GM10847 (cell line): ENCODE data around the gene KIFBP.

Experiments
- POLR2A ChIP-seq: IDR thresholded peaks from 2 replicates; pipeline ENCODE4 v1.6.1; 2011; ENCODE audit not compliant: insufficient read length; ENCODE audit errors: extremely low read depth

The KIFBP gene, protein sequence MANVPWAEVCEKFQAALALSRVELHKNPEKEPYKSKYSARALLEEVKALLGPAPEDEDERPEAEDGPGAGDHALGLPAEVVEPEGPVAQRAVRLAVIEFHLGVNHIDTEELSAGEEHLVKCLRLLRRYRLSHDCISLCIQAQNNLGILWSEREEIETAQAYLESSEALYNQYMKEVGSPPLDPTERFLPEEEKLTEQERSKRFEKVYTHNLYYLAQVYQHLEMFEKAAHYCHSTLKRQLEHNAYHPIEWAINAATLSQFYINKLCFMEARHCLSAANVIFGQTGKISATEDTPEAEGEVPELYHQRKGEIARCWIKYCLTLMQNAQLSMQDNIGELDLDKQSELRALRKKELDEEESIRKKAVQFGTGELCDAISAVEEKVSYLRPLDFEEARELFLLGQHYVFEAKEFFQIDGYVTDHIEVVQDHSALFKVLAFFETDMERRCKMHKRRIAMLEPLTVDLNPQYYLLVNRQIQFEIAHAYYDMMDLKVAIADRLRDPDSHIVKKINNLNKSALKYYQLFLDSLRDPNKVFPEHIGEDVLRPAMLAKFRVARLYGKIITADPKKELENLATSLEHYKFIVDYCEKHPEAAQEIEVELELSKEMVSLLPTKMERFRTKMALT

GRCh38 chr10:68988530-68989316 lies at the start of gene KIFBP:
Gene KIFBP, plus strand, starts transcription at chr10:68988803. Its CDS starts 30 bp downstream, at chr10:68988833.
- TF ChIP-seq POLR2A: peak; percentile 54

- no peak for TF ChIP-seq POLR2A
These were observed 49.7 kb upstream of the KIFBP start for GRCh38 chr10:68938884-68939283.

- no peak for TF ChIP-seq POLR2A
These were observed 38.0 kb upstream of the KIFBP start for GRCh38 chr10:68950598-68950997.

- no peak for TF ChIP-seq POLR2A
These were observed 33.7 kb upstream of the KIFBP start for GRCh38 chr10:68954904-68955303.

DNA sequence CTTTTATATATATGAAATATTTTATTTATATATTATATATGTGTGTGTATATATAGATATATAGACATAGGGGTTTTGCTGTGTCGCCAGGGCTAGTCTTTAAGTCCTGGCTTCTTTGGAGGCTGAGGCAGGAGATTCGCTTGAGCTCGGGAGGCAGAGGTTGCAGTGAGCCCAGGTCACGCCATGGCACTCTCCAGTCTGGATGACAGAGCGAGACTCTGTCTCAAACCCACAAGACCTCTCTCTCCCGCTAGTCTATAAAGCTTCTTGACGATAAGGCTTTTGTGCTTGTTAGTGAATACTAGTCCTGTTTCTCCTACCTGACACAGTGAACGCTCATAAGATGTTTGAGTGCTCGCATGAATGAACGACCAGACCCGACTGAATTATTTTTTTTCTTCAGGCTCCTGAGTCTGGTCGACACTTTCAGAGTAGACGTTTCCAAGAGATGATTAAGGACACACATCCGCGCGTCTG lies 33.2 kb upstream of the KIFBP start:
- no peak for TF ChIP-seq POLR2A

DNA sequence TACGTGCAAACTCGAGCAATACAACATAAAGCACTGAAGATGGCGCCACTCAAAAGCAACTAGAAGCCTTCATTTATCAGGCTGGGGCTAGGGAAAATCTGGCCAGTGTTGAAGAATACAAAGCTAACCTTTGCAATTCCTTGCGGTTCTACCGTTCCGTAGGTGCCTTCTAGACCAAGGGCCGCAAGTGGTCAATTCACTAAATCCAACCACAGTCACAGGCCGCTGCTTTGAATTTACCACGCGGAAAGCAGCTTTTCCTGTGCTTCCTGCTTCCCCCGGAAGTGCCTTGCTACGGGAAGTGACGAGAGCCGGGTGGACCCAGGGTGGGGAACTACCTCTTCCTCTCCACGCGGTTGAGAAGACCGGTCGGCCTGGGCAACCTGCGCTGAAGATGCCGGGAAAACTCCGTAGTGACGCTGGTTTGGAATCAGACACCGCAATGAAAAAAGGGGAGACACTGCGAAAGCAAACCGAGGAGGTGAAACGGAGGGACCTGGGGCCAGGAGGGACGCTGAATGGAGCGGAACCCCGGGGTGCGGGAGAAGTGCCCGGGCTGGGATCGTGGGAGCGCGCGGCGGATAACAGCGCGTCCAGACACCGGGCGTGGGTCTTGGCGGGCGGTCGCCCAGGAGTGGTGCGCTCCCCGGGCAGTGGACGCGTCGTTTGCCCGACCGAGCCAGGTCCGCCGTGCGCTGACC lies 32.6 kb upstream of the KIFBP start, which contains the start of gene DDX21:
TSS of gene DDX21 (plus strand) at position 339 of the 701 bp plus-strand sequence. CDS start at position 395, 56 bp downstream.
- peak; percentile 76 for TF ChIP-seq POLR2A

- TF ChIP-seq POLR2A: no peak
These were observed 31.4 kb upstream of the KIFBP start for GRCh38 chr10:68957284-68957615.

- no peak for TF ChIP-seq POLR2A
These were observed 30.9 kb upstream of the KIFBP start for GRCh38 chr10:68957654-68958053.

- no peak for TF ChIP-seq POLR2A
These were observed 28.7 kb upstream of the KIFBP start for GRCh38 chr10:68959695-68960527.

DNA sequence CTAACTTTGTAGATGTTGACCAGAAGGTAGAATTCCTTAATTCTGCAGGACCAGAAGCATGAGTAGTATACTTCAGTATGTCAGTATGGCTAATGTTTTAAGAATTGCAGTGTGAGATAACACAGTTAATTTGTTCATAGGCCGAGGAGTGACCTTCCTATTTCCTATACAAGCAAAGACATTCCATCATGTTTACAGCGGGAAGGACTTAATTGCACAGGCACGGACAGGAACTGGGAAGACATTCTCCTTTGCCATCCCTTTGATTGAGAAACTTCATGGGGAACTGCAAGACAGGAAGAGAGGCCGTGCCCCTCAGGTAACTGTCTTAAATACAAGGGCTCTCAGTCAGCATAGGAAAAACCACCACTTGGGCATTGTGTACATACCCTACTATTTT lies 25.5 kb upstream of the KIFBP start:
- TF ChIP-seq POLR2A: no peak

- TF ChIP-seq POLR2A: no peak
These were observed 14.6 kb upstream of the KIFBP start for GRCh38 chr10:68973975-68974374.

DNA sequence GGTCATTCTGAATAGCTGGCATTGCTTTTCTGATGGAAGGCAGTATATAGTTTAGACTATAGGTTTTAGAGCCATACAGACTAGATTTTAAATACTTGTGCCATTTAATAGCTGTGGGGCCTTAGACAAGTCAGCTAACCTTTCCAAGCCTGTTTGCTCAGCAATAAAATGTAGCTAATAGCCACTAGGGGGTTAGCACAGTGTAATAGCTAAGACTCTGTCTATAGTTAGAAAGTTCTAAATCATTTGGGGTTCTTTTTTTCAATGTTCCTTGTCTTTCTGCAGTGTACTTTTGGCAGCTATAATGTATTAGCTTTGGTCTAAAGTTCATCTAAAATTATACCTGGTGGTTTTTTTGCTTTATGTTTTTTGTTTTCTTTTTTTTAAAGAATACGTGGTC lies 7.5 kb upstream of the KIFBP start:
- no peak for TF ChIP-seq POLR2A

DNA sequence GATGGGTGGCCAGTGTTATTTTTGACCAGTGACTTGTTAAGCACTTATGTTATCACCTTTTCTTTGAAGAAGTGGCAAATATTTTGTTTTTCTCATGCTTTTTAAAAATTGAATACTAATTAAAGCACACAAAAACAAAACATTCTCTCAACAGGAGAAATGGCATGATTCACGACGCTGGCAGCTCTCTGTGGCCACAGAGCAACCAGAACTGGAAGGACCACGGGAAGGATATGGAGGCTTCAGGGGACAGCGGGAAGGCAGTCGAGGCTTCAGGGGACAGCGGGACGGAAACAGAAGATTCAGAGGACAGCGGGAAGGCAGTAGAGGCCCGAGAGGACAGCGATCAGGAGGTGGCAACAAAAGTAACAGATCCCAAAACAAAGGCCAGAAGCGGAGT lies 6.2 kb upstream of the KIFBP start:
- no peak for TF ChIP-seq POLR2A

- TF ChIP-seq POLR2A: no peak
These were observed 992 bp upstream of the KIFBP start for GRCh38 chr10:68987611-68988010.
